Panc1 (cell line): Measurements from ENCODE around the gene FRMD8.

Experiments used
- CTCF ChIP-seq: fragments of 450-650 bp; IDR thresholded peaks from 2 replicates; pipeline ENCODE4 v1.5.1; 2017; ENCODE audit warnings: mild to moderate bottlenecking
- POLR2AphosphoS5 ChIP-seq: IDR thresholded peaks from 2 replicates; pipeline ENCODE4 v1.6.1; 2012; ENCODE audit warnings: mild to moderate bottlenecking, low read depth, low read length, moderate library complexity
- TF ChIP-seq, protein P1 (sequence below), 2 experiments: IDR thresholded peaks; 2 replicates each; pipeline ENCODE4 v1.6.1; 2011 to 2012; ENCODE audit warnings: low read depth in 2 of 2, control low read depth in 1 of 2, low read length in 1 of 2, mild to moderate bottlenecking in 1 of 2, moderate library complexity in 1 of 2; ENCODE audit not compliant: insufficient read depth in 1 of 2

- TF ChIP-seq CTCF (no peak), POLR2AphosphoS5 (no peak)
- TF ChIP-seq, protein P1, sequence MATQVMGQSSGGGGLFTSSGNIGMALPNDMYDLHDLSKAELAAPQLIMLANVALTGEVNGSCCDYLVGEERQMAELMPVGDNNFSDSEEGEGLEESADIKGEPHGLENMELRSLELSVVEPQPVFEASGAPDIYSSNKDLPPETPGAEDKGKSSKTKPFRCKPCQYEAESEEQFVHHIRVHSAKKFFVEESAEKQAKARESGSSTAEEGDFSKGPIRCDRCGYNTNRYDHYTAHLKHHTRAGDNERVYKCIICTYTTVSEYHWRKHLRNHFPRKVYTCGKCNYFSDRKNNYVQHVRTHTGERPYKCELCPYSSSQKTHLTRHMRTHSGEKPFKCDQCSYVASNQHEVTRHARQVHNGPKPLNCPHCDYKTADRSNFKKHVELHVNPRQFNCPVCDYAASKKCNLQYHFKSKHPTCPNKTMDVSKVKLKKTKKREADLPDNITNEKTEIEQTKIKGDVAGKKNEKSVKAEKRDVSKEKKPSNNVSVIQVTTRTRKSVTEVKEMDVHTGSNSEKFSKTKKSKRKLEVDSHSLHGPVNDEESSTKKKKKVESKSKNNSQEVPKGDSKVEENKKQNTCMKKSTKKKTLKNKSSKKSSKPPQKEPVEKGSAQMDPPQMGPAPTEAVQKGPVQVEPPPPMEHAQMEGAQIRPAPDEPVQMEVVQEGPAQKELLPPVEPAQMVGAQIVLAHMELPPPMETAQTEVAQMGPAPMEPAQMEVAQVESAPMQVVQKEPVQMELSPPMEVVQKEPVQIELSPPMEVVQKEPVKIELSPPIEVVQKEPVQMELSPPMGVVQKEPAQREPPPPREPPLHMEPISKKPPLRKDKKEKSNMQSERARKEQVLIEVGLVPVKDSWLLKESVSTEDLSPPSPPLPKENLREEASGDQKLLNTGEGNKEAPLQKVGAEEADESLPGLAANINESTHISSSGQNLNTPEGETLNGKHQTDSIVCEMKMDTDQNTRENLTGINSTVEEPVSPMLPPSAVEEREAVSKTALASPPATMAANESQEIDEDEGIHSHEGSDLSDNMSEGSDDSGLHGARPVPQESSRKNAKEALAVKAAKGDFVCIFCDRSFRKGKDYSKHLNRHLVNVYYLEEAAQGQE (IDR thresholded peaks at IDR 0.05; ENCODE audit: insufficient read depth in 1 of 2, low read depth in 2 of 2, low read length in 1 of 2): no peak
These were observed 15.4 kb downstream of the FRMD8 start for GRCh38 chr11:65401803-65402248.
